GM21717 (cell line): Measurements from ENCODE around the gene CTBP2.

ENCODE experiments used
- ATAC-seq: cut with Tn5 transposase; IDR thresholded peaks from one replicate; pipeline ENCODE4 v1.9.1; 2021; ENCODE audit warnings: mild to moderate bottlenecking, moderate library complexity; ENCODE audit not compliant: unreplicated experiment

Gene CTBP2

DNA sequence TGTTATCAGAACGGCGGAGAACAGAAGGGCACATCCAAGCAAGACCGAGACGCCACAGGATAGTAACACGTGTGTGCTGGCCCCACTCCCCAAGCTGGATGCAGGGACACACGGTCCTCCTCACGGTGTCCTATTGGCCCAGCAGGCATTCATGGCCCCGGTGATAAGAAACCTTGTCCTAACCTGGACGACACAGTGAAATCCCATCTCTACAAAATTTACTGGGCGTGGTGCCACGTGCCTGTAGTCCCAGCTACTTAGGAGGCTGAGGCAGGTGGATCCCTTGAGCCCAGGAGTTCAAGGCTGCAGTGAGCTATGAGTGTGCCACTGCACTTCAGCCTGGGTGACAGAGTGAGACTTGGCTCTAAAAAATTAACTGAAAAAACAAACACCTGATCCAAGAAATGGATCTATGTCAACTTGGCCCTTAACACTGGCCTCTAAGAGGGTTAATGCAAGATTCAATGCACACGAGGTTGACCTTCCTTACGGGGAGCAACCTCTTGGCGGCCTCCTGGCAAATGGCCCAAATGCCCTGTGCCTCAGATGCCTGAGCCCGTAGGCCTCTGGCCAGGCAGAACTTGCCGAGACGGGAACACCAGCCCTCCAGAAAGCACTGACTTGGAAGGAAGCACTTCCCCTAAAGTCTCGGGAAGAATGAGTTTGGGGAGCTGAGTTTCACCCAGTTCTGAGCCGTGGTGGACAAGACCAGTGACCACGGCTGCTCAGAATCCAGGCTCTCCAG, 146.1 kb downstream of the CTBP2 start:
- no peak for ATAC-seq

DNA sequence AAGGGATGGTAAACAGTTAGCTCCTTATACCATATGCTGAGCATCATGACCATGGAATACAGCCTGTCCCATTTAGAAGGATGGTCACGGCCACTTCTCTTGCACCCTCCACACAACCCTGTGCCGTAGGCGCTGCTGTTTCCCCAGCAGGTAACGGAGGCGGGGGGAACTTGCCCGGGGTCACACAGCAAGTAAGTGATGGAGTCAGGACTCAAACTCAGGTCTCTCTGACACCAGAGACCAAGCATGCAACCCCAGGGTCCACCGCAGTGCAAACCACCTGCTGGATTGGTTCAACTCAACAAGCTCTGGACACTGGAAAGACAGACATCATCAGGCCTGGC, 146.9 kb downstream of the CTBP2 start:
- ATAC-seq, result no peak

DNA sequence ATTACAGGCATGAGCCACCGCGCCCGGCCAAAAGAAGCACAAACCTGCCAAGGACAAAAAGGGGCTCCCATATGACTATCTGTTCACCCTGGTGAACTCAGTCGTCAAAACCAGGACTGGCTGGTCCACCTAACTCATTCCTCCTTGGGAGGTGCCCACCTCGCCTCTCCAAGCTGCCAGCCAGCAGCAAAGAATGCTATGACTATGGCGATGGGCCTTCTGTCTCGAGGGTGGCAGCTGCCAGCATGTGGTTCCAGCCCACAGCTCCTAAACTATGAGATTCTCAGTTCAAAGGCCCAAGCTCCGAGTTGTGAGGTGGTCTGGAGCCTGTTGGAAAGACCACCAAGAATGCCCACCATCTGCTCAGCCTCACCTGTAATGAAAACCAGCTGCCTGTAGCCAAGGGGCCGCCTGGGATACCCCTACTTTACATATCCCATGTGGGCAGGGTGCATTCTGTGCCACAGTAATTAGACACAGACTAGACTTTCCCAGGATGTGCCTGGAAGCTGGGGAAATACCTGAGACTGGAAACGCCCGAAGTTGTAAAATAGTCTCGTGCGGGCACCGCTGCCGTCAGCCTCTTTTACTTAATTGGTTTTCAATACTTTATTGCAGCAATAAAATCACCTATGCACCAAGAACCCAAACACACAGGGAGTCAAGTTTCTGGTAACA, 147.4 kb downstream of the CTBP2 start:
- no peak for ATAC-seq

DNA sequence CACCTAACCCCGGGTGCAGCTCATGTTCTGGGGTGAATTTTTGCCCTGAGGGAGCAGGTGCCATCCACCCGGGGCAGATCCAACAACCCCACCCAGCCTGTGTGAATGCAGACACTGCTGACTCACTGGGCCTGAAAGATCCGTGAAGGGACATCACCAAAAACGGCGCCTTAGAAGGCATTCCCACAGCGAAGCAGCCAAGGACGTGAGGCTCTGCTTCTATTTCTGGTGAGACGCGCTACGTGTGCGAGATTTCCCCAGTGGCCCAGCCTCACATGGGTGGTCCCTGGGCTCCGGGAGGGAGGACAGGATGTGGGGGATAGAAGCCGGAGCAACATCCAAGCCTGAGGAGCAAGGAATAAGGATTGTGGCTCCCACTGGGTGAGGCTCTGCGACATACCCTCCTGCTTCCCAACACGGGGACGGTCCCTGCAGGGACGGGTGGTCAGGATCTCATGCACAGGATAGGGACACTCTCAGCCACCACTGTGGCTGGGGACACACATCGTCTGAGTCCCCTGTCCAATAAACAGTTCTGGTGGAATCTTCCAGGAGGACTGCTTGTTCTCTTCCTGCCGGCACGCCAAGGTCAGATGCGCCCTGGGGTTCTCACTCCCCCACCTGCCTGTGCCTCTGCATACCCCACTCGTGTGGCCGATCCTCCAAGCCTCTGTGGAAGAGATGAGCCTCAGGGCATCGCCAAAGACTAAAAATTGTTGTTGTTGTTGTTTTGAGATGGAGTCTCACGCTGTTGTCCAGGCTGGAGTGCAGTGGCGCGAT, 148.2 kb downstream of the CTBP2 start:
- no peak for ATAC-seq

DNA sequence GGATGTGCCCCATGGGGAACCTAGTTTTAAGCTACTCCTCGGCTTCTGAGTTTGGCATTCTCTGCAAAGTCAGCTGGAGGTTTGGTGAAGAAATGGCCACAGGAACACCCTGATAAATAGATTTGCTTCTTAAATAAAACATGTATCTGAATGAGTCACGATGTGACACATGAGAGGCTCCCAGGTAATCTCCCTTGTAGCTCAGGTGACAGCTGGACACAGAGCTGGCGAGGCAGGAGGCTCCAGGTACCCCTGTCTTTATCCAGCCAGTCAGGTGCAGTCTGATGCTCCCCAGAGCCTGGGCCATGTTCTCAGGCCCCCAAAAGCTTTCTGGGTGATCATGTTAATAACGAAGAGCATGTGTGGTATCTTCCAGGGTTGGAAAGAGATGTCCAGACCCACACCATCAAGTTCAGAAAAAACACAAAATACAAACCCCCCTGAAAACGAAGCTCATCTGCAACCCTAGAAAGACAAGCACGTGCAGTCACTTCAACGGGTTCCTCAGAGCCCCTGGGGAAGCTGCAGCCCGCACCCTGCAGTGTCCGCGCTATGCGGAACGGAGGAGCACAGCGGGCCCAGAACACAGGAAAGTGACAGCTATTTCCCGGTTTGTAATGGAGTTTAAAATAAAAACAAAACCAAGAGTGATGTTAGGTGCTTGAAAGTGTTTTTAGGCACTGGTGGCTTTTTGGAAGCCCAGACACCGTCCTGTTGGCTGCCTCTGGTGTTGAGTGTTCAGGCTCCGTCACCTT, 149.0 kb downstream of the CTBP2 start:
- ATAC-seq, result no peak

DNA sequence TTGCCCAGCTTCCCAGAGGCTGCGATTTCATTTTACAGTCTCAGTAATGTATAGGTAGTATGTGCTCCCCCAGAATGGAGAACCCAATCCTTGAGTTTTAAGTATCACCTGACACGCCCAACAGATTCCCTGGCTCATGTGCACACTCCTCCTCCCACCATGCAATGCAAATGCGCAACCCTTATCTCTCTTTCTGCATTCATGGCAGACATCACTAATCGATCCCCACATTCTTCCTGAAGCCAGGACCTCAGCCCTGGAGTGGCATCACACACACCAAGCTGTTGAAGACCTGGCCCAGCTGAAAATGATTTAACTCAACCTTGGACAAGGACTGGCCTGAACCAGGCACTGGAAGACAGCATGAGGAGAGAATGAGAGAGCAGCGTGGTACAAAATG, 150.0 kb downstream of the CTBP2 start:
- ATAC-seq, result no peak

DNA sequence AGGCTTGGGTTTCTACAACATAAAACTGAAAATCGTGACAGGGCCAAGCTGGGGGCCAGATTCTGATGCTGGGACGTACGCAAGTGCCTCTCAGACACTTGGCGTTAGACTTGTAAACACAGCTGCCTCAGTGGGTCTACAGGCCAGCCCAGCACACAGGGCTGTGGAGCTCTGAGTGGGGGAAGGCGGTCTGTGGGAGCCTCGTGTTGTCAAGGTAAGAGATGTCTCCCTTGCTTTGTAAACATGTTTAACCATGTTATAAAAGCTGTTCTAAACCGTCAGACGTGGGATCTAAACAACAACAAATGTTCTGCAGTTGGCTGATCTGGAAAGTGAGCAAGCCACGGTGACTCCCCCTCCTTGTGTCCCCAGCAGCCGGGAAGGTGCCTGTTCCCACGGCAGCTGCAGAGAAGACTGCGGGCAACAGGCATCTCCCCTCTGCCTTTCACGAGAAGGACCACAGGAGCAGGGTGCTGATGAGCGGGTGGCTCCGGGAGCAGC, 150.7 kb downstream of the CTBP2 start:
- no peak for ATAC-seq

DNA sequence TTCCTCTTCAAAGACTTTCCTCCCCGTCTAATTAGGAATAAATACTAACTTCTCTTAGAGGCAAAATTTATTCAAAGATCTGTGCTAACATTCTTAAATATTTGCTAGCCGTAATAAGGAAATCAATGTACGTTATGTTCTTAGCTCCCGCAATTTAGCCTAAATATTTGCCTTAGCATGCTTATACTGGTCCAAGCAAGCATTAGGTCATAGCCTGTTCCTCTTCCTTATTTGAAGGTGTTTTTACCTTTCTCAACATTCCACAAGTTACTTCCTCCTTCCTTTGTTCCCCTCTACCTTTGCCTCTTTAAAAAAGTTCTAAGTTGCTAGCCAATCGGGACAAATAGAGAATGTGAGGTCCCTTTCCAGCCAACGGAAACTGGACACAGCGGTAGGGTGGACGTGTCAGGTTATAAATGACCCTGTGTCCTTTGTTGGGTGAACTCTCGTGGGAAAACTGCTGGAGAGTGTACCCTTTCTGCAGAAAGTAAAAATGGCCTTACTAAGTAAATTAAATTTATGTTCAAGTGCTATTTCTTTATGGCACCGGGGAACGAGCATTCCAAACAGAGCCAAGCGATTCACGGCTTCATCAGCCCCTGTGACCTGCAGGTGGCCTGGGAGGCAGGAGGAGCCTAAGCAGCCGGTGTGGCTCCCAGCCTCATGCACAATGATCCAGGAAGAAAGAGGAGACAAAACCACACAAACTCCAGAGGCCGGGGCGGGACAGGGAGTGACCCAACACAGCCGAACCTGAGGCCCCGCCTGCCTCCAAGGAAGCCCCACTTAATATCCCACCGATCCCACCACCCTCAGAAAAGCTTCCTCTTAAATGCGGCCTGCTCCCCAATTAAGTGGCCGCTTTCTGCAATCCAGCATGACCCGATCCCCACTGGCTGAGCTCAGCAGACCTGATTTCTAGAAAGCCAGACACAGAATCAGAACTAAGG, 151.4 kb downstream of the CTBP2 start:
- ATAC-seq, result no peak

DNA sequence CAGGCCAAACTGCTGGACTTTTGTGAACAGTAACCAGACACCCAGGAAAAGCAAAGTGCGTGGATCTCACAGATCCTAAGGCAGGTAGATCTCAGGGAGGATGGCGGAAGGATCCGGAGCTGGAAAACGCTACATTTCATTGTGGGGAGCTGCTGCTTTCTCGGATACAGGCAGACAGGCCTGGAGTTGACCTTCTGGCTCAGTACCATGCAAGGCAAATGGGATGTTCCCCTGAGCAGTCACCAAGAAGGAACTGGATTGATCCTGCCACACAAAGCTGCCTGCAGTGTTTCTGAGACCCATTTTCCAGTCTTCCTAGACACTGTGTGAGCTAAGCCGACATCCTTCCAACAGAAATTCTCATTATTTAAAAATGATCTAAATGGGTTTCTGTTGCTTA, 152.9 kb downstream of the CTBP2 start:
- no peak for ATAC-seq

DNA sequence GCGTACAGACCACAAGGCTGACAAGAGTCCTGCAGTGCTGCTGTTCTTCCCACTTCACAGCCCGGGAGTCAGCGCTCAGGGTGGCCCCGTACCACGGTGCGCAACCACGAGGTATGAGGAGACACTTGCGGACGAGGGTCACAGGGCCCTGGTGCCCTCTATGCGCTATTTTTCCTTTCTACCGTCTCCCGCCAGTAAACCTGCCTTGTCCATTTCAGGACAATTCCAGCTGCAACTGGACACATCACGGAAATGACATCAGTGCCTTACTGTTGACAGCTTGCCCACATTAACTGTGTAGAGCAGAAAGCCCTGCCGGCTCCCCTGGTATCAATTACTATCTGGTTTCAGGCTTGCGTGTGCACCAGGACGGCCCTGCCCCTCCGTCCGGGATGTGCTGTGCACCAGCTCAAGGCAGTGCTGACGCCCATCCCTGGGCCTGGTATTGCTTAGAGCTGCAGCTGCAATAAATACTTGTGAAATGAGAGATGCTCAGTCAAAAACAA, 153.4 kb downstream of the CTBP2 start:
- ATAC-seq, result no peak

DNA sequence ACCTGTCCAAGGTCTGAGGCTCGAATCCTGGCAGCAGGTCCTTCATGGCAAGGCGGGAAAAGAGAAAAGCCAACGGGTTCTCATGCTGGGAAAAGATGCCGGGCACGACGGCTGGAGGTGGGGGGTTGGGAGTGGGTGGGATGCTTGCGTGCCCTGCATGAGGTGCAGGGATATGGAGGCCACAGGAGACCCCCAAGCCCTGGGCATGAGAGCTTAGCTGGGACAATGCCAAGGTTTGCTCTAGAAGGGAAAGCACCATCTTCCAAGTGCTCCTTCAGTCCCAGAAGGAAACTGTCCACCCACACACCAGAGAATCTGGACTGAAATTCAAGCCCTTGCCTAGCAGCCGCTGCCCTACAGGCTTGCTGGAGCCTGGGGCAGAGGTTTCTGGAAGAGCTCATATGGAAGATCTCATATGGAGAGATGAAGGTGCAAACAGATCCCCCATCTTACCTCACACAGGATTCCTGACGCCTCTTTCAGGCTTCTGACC, 154.1 kb downstream of the CTBP2 start:
- no peak for ATAC-seq

DNA sequence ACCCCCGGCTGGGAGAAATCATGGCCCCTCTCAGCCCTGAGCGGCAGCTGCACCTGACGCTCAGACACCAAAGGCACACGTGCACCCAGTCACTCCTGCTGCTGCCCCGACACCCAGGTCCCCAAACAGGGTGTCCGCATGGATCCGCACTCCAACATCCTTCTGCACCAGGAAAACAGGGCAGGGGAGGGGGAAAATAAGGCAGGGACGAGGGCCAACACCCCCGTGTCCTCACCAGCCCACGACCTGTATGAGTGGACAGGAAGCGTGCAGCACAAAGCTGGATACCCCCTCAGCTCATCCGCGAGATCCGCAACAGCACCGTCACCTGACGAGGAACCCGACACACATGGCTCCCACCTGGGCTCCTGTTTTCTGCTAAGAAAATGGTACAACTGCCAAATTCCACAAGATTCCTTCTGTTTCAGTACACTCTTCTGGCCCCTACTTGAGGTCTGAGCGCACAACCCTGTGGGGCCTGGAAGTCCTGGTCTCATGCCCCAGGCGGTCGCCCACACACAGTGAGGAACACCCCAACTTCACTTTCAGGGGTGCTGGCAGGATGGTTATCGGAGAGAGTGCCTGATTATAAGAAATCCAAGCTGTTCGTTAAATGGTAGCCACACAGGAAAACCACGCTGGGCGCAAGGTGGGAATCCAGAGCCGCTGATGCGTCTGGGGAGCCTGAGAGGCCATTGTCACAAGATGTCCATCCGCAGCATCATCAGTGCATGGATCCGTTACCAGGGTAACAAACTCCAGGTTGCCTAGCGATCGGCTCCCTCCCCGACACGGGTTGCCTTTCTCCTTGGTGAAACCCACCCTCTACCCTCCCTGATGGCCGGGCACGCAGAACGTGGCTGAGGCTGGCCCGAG, 154.8 kb downstream of the CTBP2 start:
- no peak for ATAC-seq

DNA sequence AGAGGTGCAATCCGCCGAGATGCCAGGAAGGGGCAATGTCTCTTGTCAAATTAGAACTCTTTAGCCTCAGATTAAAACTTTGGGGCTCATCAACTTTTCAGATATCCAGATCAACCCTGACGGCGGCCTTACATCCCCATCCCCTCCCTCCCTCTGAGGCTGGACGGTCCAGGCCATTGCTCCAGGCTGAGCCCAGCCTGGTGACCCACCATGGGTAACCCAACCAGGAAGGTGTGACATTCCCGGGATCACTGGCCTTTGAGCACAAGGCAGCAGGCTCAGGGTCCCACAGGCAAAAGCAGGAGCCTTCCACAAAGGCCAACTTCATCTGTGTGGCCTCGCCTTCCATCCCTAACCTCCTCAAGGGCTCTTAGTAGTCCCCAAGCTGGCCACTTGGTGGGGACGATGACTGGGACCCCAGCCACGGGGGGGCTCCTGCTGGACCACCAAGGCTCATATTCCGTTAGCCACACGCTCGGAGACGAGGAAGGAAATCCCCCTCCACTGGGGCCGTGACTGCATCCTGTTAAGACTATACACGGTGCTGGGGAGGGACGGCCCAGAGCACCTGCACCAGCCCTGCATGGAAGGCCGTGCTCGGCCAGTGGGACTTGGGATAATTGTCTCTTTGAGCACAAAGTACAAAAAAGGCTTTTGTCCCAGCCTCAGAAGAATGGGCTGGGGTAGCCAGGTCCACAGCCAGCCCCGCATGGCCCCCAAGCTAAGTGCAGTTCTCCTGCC, 155.6 kb downstream of the CTBP2 start:
- ATAC-seq, result no peak

DNA sequence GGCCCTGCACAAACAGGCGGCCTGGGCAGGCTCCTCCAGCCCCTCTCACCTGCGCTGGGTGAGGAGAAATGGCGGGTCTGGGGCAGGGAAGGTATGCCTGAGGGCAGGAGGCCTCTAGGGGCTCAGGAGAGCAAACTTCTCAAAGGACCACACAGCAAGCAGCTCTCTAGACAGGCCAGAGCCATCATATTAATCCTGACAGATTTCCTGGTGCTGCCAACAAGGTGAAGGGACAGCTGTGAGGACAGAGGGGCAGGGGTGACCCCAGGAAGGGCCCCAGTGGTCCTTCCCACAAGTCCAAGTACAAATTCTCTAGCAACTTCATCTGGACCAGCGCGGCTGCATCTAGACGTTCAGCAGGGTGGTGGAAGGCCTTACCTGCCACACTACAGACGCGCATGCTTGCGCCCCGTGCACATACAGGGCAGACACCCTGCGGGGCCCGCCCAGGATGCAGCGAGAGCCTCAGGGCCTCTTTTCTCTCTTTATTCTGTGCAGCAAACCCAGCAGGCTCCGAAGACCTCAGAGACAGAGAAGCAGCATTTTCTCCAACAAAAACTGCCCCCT, 156.4 kb downstream of the CTBP2 start:
- no peak for ATAC-seq

DNA sequence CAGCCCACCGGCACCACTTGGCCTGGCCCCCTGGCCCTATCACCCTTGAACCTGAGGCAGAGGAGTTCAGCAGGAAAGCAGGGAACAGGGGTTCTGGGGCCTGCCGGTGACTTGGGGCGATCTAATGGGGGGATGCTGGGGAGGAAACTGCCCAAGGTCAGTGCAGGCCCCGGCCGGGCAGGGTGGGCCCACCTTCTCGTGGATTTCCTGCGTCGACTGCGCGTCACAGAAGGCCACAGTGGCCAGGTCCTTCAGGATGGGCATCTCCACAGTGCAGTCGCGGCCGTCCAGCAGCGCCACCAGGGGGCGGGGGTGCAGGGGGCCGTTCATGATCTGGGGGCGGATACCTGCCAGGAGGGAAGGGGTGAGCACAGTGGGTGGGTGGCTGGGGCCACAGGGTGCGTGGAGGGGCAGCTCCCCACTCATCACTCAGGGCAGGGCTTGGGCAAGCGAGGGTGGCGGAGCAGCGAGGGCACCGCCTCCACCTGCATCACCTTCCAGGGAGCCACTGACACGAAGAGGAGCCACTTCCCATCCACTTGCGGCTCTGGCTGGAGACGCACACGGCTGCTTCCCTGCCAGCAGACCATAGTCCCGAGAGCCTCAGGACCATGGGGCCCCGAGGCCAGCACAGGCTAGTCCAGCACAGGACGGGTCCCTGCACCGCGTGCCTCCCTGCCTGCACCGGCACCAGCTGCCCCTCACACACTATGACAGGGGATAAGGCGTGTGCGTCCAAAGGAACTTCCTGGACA, 157.0 kb downstream of the CTBP2 start:
- ATAC-seq, result no peak

DNA sequence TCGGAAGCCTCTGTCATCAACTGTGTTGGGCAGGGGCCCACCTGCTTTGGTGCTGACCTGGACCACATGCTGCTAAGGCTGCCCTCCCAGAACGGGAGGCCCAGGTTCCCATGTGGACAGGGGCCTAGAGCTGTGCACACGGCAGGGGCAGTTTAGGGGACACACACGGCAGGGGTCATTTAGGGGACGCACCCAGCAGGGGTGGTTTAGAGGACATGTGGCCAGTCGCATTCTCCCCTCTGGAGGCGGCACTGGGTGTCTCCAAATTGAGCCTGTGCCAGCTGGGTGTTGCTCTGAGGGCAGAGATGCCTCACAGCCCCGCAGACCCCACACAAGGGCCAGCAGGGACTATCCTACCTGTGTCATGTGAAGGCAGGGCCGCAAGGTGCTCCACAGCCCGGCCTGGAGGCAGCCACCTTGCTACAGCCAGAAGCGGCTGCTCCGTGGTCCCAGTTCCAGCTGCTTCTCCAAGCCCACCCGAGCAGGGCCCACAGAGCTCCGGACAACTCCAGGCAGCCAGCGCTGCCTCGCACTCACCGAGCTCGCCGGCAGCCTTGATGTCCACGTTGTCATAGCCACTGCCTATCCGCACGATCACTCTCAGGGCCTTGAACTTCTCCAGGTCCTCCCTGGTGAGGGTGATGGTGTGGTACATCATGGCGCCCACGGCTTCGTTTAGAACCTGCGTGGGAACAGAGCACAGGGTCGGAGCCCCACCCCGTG, 157.8 kb downstream of the CTBP2 start:
- ATAC-seq, result no peak
